ENCODE results near the gene CYP4F22. TPM values are rescaled to one million over a fixed set of nuclear protein-coding genes. Genes with fewer than 3 reads are reported as not detected.

CYP4F22 gene
- total and polyA plus RNA-seq, 9 of the 15 experiments (the other 6 are each of a cell fraction or from before 2014, with no cell fraction given) = not detected

DNA sequence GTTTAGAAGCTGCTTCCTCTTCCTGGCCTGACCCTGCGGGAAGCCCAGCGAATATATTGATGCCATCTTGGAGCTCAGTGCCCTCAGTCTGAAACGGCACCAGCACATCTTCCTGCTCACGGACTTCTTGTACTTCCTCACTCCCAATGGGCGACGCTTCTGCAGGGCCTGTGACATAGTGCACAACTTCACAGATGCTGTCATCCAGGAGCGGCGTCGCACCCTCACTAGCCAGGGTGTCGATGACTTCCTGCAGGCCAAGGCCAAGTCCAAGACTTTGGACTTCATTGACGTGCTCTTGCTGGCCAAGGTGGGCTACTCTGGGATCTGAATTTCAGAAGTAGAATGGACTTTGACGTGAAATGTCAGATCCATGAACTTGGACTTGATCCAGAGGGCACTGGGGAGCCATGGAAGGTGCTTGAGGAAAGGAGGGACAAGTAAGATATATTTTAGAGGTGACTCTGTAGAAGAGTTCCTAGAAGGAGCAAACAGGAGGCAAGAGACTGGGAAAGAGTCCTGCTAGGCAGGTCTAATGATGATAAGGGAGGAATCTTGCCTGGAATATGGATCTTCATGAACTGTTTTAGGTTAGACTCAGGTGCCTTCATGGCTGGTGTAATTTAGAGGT is 68.3 kb downstream of the CYP4F22 start:
- Histone ChIP-seq H3K27ac (ENCODE audit: extremely low read depth, low read depth, low read length) (no peak overlapping the region), H3K9me3 (replicated peaks; ENCODE audit: control insufficient read depth, insufficient read depth, low read depth, low read length) (no peaks in the 10 kb centered on the region), H3K9ac (ENCODE audit: insufficient read depth in 1 of 2, low read depth in 2 of 2, low read length in 2 of 2) (no peak overlapping the region), H3K36me3 (ENCODE audit: control insufficient read depth, insufficient read depth, low read length) (no peaks in the 10 kb centered on the region), H3K4me3 (no peak overlapping the region), H3K9me1 (ENCODE audit: control insufficient read depth, insufficient read depth, low read length) (no peaks in the 10 kb centered on the region), H2AFZ (ENCODE audit: low read depth, low read length) (no peak overlapping the region), H3K79me2 (ENCODE audit: control insufficient read depth, insufficient read depth, low read length) (no peaks in the 10 kb centered on the region), H4K20me1 (replicated peaks; ENCODE audit: control insufficient read depth, insufficient read depth, low read length) (no peaks in the 10 kb centered on the region), H3K27me3 (ENCODE audit: control insufficient read depth in 2 of 2, insufficient read depth in 2 of 2, low read length in 2 of 2) (peaks cover 0 to 9% of the 10 kb centered on the region in 2 experiments; a peak in 1 of 5 replicates), H3K4me2 (ENCODE audit: insufficient read depth, low read length) (no peak overlapping the region), H3K4me1 (replicated peaks in 1 of 2; ENCODE audit: control insufficient read depth in 2 of 2, insufficient read depth in 2 of 2, low read length in 2 of 2) (no peaks in the 10 kb centered on the region)
- POLR2A ChIA-PET = no interaction called here
- CTCF ChIA-PET (ENCODE audit: low intra/inter-chr PET ratio) = no interaction called here
- no peak for FAIRE-seq
- intact Hi-C loops (cut with micrococcal nuclease) = no loop called here
- BruUV-seq (replicated peaks) = no TSS peak
- under 1% methylated on average over 12 of the region's 12 CpGs for WGBS (ENCODE audit: insufficient coverage, low coverage, missing lambda C conversion rate)
- DNase-seq (ENCODE audit: extremely low read depth in 1 of 4, low spot score in 3 of 4) = no peak
- peak; percentile 9 to 24; a peak in 1 of 4 replicates for TF ChIP-seq KDM1A (IDR thresholded peaks at IDR 0.05)
- no peak for TF ChIP-seq CEBPB (tag; IDR thresholded peaks at IDR 0.05)
- no peak for TF ChIP-seq ZNF830 (CRISPR knock-in tag; IDR thresholded peaks at IDR 0.05)
- no peak for TF ChIP-seq DDX20 (tag; IDR thresholded peaks at IDR 0.05; ENCODE audit: low read depth)
- TF ChIP-seq RAD51 (IDR thresholded peaks at IDR 0.05; ENCODE audit: borderline replicate concordance, low read depth) = no peak
- no peak for TF ChIP-seq NFXL1 (CRISPR knock-in tag; IDR thresholded peaks at IDR 0.05)
- TF ChIP-seq EP300 (IDR thresholded peaks at IDR 0.05; ENCODE audit: low read length) = no peak
- peak; percentile 53; the same call in 1 of the 2 replicates for TF ChIP-seq BCOR (IDR thresholded peaks at IDR 0.05)
- TF ChIP-seq NFIC (IDR thresholded peaks at IDR 0.05) = peak; percentile 37
- TF ChIP-seq SMARCA4 (IDR thresholded peaks at IDR 0.05) = no peak
- peak; percentile 48 for TF ChIP-seq ZFP36 (IDR thresholded peaks at IDR 0.05; ENCODE audit: low read depth, low read length, partially characterized antibody)
- no peak for TF ChIP-seq NELFE (IDR thresholded peaks at IDR 0.05; ENCODE audit: insufficient read depth, insufficient read length)
- TF ChIP-seq PCBP1 (IDR thresholded peaks at IDR 0.05; ENCODE audit: low read depth, low read length, poor library complexity, severe bottlenecking) = no peak
- TF ChIP-seq PTRF (tag; IDR thresholded peaks at IDR 0.05) = no peak
- TF ChIP-seq MIER1 (IDR thresholded peaks at IDR 0.05; ENCODE audit: low read depth) = no peak
- TF ChIP-seq ETV6 (IDR thresholded peaks at IDR 0.05; ENCODE audit: borderline replicate concordance in 1 of 2, low read depth in 2 of 2, low read length in 1 of 2) = no peak
- no peak for TF ChIP-seq ETV6 (CRISPR knock-in tag; IDR thresholded peaks at IDR 0.05; ENCODE audit: borderline replicate concordance)
- no peak for TF ChIP-seq ZSCAN32 (CRISPR knock-in tag; IDR thresholded peaks at IDR 0.05)
- TF ChIP-seq HNRNPH1 (optimal IDR thresholded peaks at IDR 0.05; ENCODE audit: low read depth, low read length) = no peak
- TF ChIP-seq, protein P1, sequence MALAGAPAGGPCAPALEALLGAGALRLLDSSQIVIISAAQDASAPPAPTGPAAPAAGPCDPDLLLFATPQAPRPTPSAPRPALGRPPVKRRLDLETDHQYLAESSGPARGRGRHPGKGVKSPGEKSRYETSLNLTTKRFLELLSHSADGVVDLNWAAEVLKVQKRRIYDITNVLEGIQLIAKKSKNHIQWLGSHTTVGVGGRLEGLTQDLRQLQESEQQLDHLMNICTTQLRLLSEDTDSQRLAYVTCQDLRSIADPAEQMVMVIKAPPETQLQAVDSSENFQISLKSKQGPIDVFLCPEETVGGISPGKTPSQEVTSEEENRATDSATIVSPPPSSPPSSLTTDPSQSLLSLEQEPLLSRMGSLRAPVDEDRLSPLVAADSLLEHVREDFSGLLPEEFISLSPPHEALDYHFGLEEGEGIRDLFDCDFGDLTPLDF (CRISPR knock-in tag; IDR thresholded peaks at IDR 0.05) = no peak
- TF ChIP-seq KAT8 (IDR thresholded peaks at IDR 0.05; ENCODE audit: low read depth) = no peak
- TF ChIP-seq ELF2 (CRISPR knock-in tag; IDR thresholded peaks at IDR 0.05) = no peak
- no peak for TF ChIP-seq NCOA2 (IDR thresholded peaks at IDR 0.05; ENCODE audit: partially characterized antibody in 2 of 2)
- peak; percentile 41 for TF ChIP-seq RBM25 (IDR thresholded peaks at IDR 0.05; ENCODE audit: low read depth, low read length, severe bottlenecking)
- no peak for TF ChIP-seq RUNX1 (IDR thresholded peaks at IDR 0.05; ENCODE audit: low read depth)
- no peak for ATAC-seq
- in situ Hi-C loops (cut with MboI) = no loop called here

Data from K562 (cell line).